CD4-positive, alpha-beta memory T cell (primary cell): ENCODE measurements around the gene ATP8A2. TPM values are rescaled to one million over a fixed set of nuclear protein-coding genes. Genes with fewer than 3 reads are reported as not detected.

ENCODE experiments used
- CTCF ChIA-PET: fragments of 350-600 bp; sonication (Branson Sonifier 250); formaldehyde crosslinking; loops from one replicate; lab custom pipeline; 2021; ENCODE audit warnings: inconsistent platforms; ENCODE audit not compliant: partially characterized antibody; lab: Charles Lee
- POLR2A ChIA-PET: fragments of 350-600 bp; sonication (Branson Sonifier 250); formaldehyde crosslinking; loops from one replicate; lab custom pipeline; 2021; ENCODE audit not compliant: partially characterized antibody; lab: Charles Lee
- DNase-seq, 5 donors: peaks; one replicate each; pipeline versions ENCODE4 v3.0.0 to v3.0.0-alpha.2; 2020 to 2022; ENCODE audit warnings: mixed read lengths in 1 of 5
- H3K27ac ChIP-seq: one replicate; pipeline ENCODE4 v1.7.0; 2013; ENCODE audit warnings: low read depth, low read length
- H3K27me3 ChIP-seq: 2 replicates; pipeline ENCODE4 v1.7.0; 2013; ENCODE audit warnings: mild to moderate bottlenecking, low read length, moderate library complexity; ENCODE audit not compliant: insufficient read depth
- H3K36me3 ChIP-seq: 2 replicates; pipeline ENCODE4 v1.7.0; 2013; ENCODE audit warnings: mild to moderate bottlenecking, low read length, moderate library complexity; ENCODE audit not compliant: insufficient read depth
- H3K4me1 ChIP-seq: 2 replicates; pipeline ENCODE4 v1.7.0; 2013; ENCODE audit warnings: mild to moderate bottlenecking, low read length, moderate library complexity; ENCODE audit not compliant: insufficient read depth
- H3K4me3 ChIP-seq, 2 donors: one replicate each; pipeline ENCODE4 v1.7.0; 2013; ENCODE audit warnings: low read length in 2 of 2, mild to moderate bottlenecking in 1 of 2
- H3K9me3 ChIP-seq, 2 donors: one replicate each; pipeline ENCODE4 v1.7.0; 2013; ENCODE audit warnings: low read length in 2 of 2, control low read depth in 1 of 2; ENCODE audit not compliant: control insufficient read depth in 1 of 2
- H3K27ac Mint-ChIP-seq, 7 donors: one replicate each; pipeline ENCODE4 v1.8.0; 2020 to 2021; ENCODE audit warnings: mixed read lengths in 7 of 7, mild to moderate bottlenecking in 6 of 7, inconsistent platforms in 3 of 7, moderate library complexity in 3 of 7
- H3K27me3 Mint-ChIP-seq, 2 donors: one replicate each; pipeline ENCODE4 v1.8.0; 2020 to 2021; ENCODE audit warnings: mixed read lengths in 2 of 2
- H3K36me3 Mint-ChIP-seq, 2 donors: one replicate each; pipeline ENCODE4 v1.8.0; 2020 to 2021; ENCODE audit warnings: mixed read lengths in 2 of 2, inconsistent platforms in 1 of 2, mild to moderate bottlenecking in 1 of 2
- H3K4me1 Mint-ChIP-seq, 4 donors: one replicate each; pipeline ENCODE4 v1.8.0; 2020 to 2021; ENCODE audit warnings: mixed read lengths in 4 of 4, mild to moderate bottlenecking in 1 of 4
- H3K4me3 Mint-ChIP-seq, 8 donors: one replicate each; pipeline ENCODE4 v1.8.0; 2020 to 2021; ENCODE audit warnings: mixed read lengths in 8 of 8, mild to moderate bottlenecking in 7 of 8, moderate library complexity in 6 of 8, inconsistent platforms in 3 of 8
- H3K9me3 Mint-ChIP-seq, 8 donors: one replicate each; pipeline ENCODE4 v1.8.0; 2020 to 2021; ENCODE audit warnings: mixed read lengths in 8 of 8, mild to moderate bottlenecking in 5 of 8, inconsistent platforms in 3 of 8, moderate library complexity in 1 of 8
- intact Hi-C: fragments of 100-400 bp; cut with micrococcal nuclease; formaldehyde crosslinking; loops from one replicate; pipeline ENCODE4 v1.15.1; 2023
- polyA plus RNA-seq, 2 donors: library from polyadenylated mRNA; unstranded; fragments of 300-500 nt; fragmentation: Illumina TruSeq; gene quantifications; one replicate each; pipeline ENCODE4 v1.2.3, GENCODE V29; 2021
- total RNA-seq, 2 experiments: library from RNA; stranded (reverse); gene quantifications; one replicate each; pipeline ENCODE4 v1.2.3, GENCODE V29; 2021

Gene ATP8A2
- total and polyA plus RNA-seq, 4 experiments from 2014 or later, result 0.36 to 0.93 (median 0.67) TPM

DNA sequence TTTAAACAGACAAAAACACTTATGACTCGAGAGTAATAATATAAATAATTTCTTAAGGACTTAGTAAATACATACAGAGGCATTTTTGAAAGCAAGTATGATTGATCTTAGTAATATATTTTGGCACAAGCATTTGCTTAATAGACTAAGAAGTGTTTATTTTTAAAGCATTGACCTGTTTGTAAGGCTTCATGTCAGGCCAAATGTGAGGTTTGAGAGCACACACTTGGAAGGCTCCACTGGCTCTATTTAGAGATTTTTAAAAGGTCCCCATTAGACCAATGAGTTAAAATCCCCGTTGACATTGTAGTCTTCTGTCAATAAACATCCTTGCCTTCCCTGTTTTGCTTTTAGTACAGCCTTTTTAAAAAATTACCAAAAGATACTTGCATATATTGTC, 50.4 kb downstream of the ATP8A2 start:
- no peak overlapping the region for H3K27ac Mint-ChIP-seq

DNA sequence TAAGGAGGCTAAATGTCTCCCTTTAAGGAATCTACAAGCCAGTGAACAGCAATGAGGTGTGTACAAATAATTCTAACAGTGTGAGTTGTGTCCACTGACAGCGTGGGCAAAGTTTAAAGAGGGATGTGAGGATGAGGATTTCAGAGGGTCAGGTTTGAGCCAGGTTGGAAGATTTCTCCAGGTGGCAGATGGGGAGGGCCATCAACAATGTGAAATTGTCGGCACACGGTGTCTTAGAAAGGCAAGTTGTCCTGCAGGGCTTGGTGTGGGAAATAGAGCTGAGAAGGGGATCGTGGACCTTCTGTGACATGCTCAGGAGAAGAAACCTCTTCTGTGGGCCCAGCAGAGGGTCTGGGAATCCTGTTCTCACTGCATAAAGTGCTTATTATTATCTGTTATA, 52.1 kb downstream of the ATP8A2 start:
- no peaks in the 10 kb centered on the region for H3K36me3 ChIP-seq
- no peak overlapping the region for H3K4me3 Mint-ChIP-seq
- H3K27ac Mint-ChIP-seq, result no peak overlapping the region
- no peak overlapping the region for H3K4me3 ChIP-seq
- peaks cover 2 to 5% of the 10 kb centered on the region in 2 donors for H3K27me3 Mint-ChIP-seq
- no peaks in the 10 kb centered on the region for H3K4me1 ChIP-seq
- no peaks in the 10 kb centered on the region for H3K4me1 Mint-ChIP-seq
- H3K27ac ChIP-seq, result no peak overlapping the region
- H3K9me3 ChIP-seq, result no peaks in the 10 kb centered on the region
- H3K36me3 Mint-ChIP-seq, result no peaks in the 10 kb centered on the region
- intact Hi-C loops, result no loop called here
- ChIA-PET POLR2A (no interaction called here), CTCF (no interaction called here)
- no peak for DNase-seq
- H3K9me3 Mint-ChIP-seq, result peaks cover 0 to 1% (median 0%) of the 10 kb centered on the region in 8 donors
- no peaks in the 10 kb centered on the region for H3K27me3 ChIP-seq

More for the DNA sequence above, 50.4 kb downstream of the ATP8A2 start:
- H3K4me1 Mint-ChIP-seq, result no peaks in the 10 kb centered on the region
- peaks cover 8 to 10% of the 10 kb centered on the region in 2 donors for H3K27me3 Mint-ChIP-seq
- no peaks in the 10 kb centered on the region for H3K4me1 ChIP-seq
- no peaks in the 10 kb centered on the region for H3K36me3 Mint-ChIP-seq
- intact Hi-C loops, result no loop called here
- no peak overlapping the region for H3K4me3 Mint-ChIP-seq
- ChIA-PET CTCF (no interaction called here), POLR2A (no interaction called here)
- H3K9me3 Mint-ChIP-seq, result peaks cover 0 to 1% (median 0%) of the 10 kb centered on the region in 8 donors
- no peak for DNase-seq
- H3K27ac ChIP-seq, result no peak overlapping the region
- no peak overlapping the region for H3K4me3 ChIP-seq
- no peaks in the 10 kb centered on the region for H3K9me3 ChIP-seq
- H3K36me3 ChIP-seq, result no peaks in the 10 kb centered on the region
- no peaks in the 10 kb centered on the region for H3K27me3 ChIP-seq

DNA sequence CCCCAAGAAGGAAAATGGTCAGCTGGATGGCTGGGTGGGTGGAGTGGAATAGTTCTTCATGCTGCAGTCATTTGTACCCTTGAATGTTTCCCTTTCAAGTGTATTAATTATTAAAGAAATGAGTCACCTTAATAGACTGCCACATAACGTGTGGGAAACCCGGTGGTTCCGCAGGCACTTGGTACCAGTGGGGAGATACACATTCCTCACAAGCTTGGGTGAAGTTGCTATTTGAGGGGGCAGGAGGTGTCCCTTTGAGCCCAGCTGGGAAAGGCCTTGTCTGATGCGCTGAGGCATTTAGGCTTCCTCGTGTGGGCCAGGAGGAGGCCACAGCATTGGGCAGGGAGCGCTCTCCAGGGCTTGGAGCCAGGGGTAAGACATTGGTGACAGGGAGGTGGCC, 57.7 kb downstream of the ATP8A2 start:
- Histone ChIP-seq H3K4me1 (no peaks in the 10 kb centered on the region), H3K36me3 (no peaks in the 10 kb centered on the region), H3K9me3 (no peaks in the 10 kb centered on the region), H3K27me3 (no peaks in the 10 kb centered on the region), H3K27ac (no peak overlapping the region), H3K4me3 (no peak overlapping the region)
- Mint-ChIP-seq H3K27me3 (no peaks in the 10 kb centered on the region), H3K4me1 (no peaks in the 10 kb centered on the region), H3K4me3 (no peak overlapping the region), H3K36me3 (no peaks in the 10 kb centered on the region), H3K27ac (no peak overlapping the region), H3K9me3 (peaks cover 0 to under 1% (median 0%) of the 10 kb centered on the region in 8 donors)
- DNase-seq, result no peak
- CTCF ChIA-PET, result no interaction called here
- POLR2A ChIA-PET, result no interaction called here
- intact Hi-C loops, result no loop called here

DNA sequence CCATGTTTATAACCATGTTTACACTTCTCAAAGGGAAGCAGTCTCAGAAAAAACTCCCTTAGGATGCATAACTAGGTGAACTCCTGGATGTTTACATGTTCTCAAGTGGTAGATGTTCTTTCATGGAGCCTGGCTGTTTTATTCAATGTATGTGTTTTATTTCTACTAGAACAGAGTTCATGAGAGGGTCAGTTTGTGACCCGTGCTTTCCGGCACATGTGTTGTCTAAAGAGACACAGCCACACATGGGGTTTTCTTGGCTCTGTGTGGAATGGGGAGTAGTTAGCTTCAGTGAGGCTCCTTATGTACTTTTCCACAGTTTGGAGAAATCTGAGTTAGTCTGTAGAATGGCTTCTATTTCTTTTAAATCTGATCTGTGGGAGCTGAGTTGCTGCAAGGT, 60.9 kb downstream of the ATP8A2 start:
- POLR2A ChIA-PET, result no interaction called here
- Histone ChIP-seq H3K36me3 (no peaks in the 10 kb centered on the region), H3K4me3 (no peak overlapping the region), H3K27ac (no peak overlapping the region), H3K4me1 (no peaks in the 10 kb centered on the region), H3K9me3 (no peaks in the 10 kb centered on the region), H3K27me3 (no peaks in the 10 kb centered on the region)
- intact Hi-C loops, result no loop called here
- H3K4me1 Mint-ChIP-seq, result no peaks in the 10 kb centered on the region
- no peak overlapping the region for H3K27ac Mint-ChIP-seq
- no peak overlapping the region for H3K4me3 Mint-ChIP-seq
- CTCF ChIA-PET, result no interaction called here
- peaks cover 5% of the 10 kb centered on the region in 2 donors for H3K27me3 Mint-ChIP-seq
- H3K36me3 Mint-ChIP-seq, result no peaks in the 10 kb centered on the region
- peaks cover 0 to 3% (median 0%) of the 10 kb centered on the region in 8 donors for H3K9me3 Mint-ChIP-seq
- DNase-seq, result no peak

DNA sequence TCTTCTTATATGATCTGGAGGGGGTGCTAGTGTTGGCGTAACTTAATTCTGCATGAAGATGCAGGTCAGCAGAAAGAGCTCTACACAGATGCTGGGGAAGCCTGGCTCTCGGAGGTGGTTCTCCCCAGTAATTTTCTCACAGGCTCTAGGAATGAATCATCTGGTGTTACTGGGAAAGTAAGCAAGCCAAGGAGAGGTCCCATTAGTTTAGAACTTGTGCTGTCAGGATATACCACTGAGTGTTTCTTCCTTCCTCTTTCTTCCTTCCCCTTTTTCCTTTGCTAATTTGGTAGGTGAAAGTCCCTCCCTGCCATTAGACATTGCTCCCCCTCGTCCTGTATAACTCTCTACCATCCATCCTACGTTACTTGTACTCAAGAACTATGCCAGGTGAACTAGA, 68.3 kb downstream of the ATP8A2 start:
- no peaks in the 10 kb centered on the region for H3K9me3 ChIP-seq
- H3K27ac ChIP-seq, result no peak overlapping the region
- POLR2A ChIA-PET, result no interaction called here
- peaks cover 12 to 14% of the 10 kb centered on the region in 2 donors for H3K27me3 Mint-ChIP-seq
- no peaks in the 10 kb centered on the region for H3K27me3 ChIP-seq
- H3K4me1 Mint-ChIP-seq, result no peaks in the 10 kb centered on the region
- no peak overlapping the region for H3K4me3 ChIP-seq
- no peaks in the 10 kb centered on the region for H3K36me3 ChIP-seq
- no peak for DNase-seq
- intact Hi-C loops, result no loop called here
- H3K4me1 ChIP-seq, result no peaks in the 10 kb centered on the region
- H3K36me3 Mint-ChIP-seq, result no peaks in the 10 kb centered on the region
- CTCF ChIA-PET, result no interaction called here
- no peak overlapping the region for H3K27ac Mint-ChIP-seq
- no peak overlapping the region for H3K4me3 Mint-ChIP-seq
- H3K9me3 Mint-ChIP-seq, result peaks cover 0 to 2% (median 0%) of the 10 kb centered on the region in 8 donors

DNA sequence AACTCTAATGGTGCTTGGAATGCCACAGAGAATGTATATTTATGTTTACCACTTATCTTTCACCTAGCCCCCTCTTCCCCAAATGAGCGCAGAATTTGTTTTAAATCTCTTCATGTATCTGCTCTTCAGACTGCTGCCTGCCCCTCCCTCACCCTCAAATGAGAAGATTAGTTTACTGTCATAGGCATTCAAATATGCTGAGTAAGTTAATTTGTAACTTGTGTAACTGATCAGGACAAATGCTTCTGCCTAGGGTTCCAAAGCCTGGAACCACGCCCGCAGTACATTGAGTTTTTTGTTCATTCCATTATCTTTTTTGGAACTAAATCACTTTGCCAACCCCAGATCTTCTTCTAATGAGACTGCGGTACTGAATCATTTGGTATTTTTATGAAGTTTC, 74.5 kb downstream of the ATP8A2 start:
- H3K4me1 Mint-ChIP-seq, result no peaks in the 10 kb centered on the region
- Histone ChIP-seq H3K4me3 (no peak overlapping the region), H3K27ac (no peak overlapping the region), H3K36me3 (no peaks in the 10 kb centered on the region), H3K9me3 (no peaks in the 10 kb centered on the region), H3K27me3 (no peaks in the 10 kb centered on the region), H3K4me1 (no peaks in the 10 kb centered on the region)
- H3K36me3 Mint-ChIP-seq, result no peaks in the 10 kb centered on the region
- H3K4me3 Mint-ChIP-seq, result no peak overlapping the region
- DNase-seq, result no peak
- ChIA-PET CTCF (no interaction called here), POLR2A (no interaction called here)
- no peak overlapping the region for H3K27ac Mint-ChIP-seq
- intact Hi-C loops, result no loop called here
- H3K27me3 Mint-ChIP-seq, result peaks cover 11 to 20% of the 10 kb centered on the region in 2 donors
- peaks cover 0 to 7% (median 2%) of the 10 kb centered on the region in 8 donors for H3K9me3 Mint-ChIP-seq

DNA sequence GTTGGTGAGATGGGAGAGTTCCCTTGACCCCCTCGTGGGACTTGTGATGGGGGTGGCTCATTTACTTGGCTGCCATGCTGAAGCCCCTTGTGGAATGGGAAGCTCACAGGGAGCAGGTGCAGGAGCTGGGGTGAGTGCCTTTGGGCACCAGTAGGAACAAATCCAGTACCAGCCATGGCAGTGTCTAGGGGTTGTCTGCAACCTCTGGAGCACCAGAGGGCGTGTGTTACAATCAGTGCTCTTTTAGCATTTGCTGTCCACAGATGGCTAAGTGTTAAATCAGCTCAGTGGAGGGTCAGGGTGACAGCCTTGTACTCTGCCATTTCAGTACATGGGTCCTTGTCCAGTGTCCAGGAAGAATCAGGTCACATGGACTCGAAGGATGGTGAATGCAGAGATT, 75.6 kb downstream of the ATP8A2 start:
- no peak overlapping the region for H3K27ac Mint-ChIP-seq
- Histone ChIP-seq H3K27ac (no peak overlapping the region), H3K27me3 (no peaks in the 10 kb centered on the region), H3K4me1 (no peaks in the 10 kb centered on the region), H3K36me3 (no peaks in the 10 kb centered on the region), H3K4me3 (no peak overlapping the region), H3K9me3 (no peaks in the 10 kb centered on the region)
- peaks cover 14 to 17% of the 10 kb centered on the region in 2 donors for H3K27me3 Mint-ChIP-seq
- DNase-seq, result no peak
- H3K36me3 Mint-ChIP-seq, result no peaks in the 10 kb centered on the region
- no peak overlapping the region for H3K4me3 Mint-ChIP-seq
- ChIA-PET CTCF (no interaction called here), POLR2A (no interaction called here)
- peaks cover 0 to 7% (median 2%) of the 10 kb centered on the region in 8 donors for H3K9me3 Mint-ChIP-seq
- H3K4me1 Mint-ChIP-seq, result no peaks in the 10 kb centered on the region
- intact Hi-C loops, result no loop called here

DNA sequence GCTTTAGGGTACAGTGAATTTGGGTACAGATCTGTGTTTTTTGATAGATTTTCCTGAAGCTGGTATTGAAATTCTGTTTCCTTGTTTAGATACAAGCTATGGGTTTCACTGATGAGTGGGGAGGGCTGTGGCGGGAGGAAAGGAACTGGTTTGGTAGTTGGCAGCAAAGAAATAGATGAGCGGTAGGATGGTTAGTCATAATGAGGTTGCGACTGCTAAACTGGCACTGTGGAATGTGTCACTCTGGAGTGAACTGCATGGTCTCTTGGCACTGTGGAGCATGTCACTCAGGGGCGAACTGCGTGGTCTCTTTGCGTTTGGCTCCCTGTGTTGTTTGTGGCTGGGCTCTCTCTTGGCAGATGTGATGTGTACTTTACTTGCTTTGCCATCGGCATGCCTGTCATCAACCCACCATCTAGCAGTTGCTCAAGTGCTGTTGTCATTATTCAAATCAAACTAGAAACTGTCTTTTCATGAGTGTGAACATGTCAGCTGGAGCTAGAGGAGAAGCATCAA, 82.1 kb downstream of the ATP8A2 start:
- peaks cover 6 to 26% of the 10 kb centered on the region in 2 donors for H3K27me3 Mint-ChIP-seq
- H3K27ac ChIP-seq, result no peak overlapping the region
- ChIA-PET POLR2A (no interaction called here), CTCF (no interaction called here)
- H3K9me3 Mint-ChIP-seq, result peaks cover 0 to 2% (median 0%) of the 10 kb centered on the region in 8 donors
- no peaks in the 10 kb centered on the region for H3K27me3 ChIP-seq
- H3K36me3 ChIP-seq, result no peaks in the 10 kb centered on the region
- no peak overlapping the region for H3K4me3 ChIP-seq
- no peak overlapping the region for H3K27ac Mint-ChIP-seq
- DNase-seq, result no peak
- no peaks in the 10 kb centered on the region for H3K9me3 ChIP-seq
- no peaks in the 10 kb centered on the region for H3K4me1 ChIP-seq
- no peaks in the 10 kb centered on the region for H3K4me1 Mint-ChIP-seq
- H3K36me3 Mint-ChIP-seq, result no peaks in the 10 kb centered on the region
- intact Hi-C loops, result no loop called here
- H3K4me3 Mint-ChIP-seq, result no peak overlapping the region
